ENCODE data around the gene EDARADD.

The EDARADD gene

DNA sequence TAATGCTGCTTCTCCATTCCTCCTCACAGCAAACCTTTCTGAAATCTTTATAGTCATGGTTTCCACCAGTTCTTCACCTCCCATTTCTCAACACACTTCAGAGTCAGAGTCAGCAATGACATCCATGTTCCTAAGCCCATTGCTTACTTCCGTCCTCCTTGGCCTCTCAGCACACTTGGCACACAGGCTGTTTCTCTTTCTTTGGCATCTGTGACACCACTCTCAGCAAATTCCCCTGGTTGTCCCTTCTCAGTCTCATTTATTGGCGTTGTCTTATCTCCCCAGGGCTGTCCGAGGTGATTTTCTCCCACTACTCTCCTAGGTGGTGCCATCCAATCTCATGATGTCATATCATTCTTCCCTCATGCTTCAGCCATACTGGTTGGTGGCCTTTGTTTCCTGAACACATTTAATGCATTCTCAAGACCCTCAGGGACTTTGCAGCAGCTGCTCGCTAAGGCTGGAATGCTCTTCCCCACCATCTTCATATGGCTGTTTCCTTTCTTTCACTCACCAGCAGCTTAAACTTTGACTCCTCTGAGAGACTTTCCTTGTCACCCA lies 126.4 kb downstream of the EDARADD start:
- no peak for FAIRE-seq

DNA sequence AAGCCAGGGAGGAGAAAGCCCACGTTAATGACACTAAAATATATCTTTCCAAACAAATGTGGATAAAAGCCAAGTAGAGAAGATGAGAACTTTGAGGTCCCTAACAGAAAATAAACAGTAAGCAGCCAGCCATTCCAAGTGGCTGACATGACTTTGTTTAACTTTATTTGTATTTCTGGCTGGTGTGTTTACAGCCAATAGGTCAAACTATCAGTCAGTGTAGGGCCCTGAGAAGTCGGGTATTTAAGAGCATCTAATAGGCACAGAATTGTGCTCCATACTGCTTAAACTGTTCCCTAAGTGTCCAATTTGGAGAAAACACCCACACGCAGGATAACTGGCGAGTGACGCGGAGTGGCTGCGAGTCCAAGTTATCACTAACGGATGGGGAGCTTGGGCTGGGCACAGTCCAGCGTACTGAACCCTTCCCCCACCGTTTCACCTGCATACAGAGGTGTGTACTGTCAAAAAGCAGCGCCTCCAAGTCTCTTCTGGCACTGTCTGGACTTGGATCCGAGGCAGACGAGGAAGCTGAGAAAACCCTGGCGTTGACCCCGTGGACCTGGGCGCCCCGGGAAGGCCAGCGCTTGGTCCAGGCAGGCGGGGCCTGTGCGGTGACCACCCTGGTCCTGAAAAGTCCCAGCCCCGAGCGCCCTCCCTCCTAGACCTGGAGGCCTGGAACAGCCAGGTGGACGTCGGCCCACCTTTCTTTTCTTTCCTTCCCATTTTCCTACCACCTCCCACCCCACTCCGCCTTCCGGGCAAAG lies 129.0 kb downstream of the EDARADD start:
- FAIRE-seq: no peak

DNA sequence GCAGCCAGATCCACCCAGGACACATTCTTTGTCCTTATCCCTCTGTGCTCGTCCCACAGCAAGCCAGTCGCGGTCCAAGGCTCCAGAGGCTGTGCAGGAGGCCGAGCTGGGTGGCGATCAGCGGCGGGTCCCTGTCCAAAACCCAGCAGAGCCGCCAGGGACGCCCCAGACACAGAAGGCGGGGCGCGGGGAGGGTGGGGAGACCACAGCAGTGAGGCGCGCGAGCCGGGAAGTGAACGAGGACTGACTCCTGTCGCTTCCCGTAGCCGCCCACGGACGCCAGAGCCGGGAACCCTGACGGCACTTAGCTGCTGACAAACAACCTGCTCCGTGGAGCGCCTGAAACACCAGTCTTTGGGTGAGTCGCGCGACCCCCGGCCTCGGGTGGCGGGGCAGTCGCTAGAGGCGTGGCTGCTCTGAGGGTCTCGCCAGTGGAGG lies 129.6 kb downstream of the EDARADD start, which contains the start of gene LGALS8:
Gene LGALS8, plus strand, starts transcription at position 279 of the 438 bp plus-strand sequence. CDS start 2,089 bp downstream, outside the sequence.
- FAIRE-seq: no peak

DNA sequence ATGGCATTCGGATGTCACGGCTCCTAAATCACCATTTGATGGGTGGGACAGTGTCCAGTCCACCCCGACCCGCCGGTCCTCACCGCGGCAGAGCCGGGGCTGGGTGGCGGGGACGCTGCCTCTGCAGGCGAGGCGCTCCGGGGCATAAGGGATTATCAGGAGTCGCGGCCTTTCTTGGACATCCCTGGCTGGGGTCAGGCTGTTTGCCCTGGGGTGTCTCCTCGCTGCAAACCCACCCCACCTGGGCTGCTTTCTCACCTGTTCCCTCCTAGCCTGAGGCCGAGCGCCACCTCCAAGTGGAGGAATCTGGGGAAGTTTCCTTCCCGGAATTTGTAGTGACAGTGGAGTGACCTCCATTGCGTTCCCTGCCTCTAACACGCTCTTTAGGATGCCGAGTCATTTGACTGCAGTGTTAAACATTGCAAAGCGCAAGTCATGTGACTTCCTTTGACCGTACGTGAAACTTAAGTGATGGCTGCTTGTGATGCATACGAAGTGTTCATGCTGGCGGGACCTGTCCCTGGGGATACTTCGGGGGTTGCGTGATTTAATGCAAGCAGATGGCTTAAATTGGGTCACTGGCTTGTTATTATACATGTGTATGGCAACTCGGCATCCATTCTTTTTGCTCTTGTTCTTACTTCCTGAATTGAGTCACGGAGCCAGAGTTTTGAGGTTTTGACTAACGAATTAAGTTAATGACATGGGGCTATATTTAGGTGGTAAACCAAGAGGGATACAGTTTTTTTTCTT lies 130.2 kb downstream of the EDARADD start:
- no peak for FAIRE-seq

DNA sequence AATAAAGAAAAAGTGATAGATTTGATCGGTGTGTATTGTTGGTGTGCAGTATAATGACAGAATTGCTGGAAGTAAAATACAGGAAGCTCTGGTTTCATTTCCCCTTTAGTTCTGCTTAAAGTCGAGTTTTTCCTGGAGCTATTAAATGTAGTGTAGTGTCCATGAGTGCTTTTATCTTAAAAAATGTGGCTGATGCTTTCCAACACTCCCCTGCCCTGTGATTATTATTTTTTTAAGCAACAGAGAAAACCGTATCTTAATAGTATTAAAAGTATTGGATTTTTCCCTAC lies 130.8 kb downstream of the EDARADD start:
- no peak for FAIRE-seq

DNA sequence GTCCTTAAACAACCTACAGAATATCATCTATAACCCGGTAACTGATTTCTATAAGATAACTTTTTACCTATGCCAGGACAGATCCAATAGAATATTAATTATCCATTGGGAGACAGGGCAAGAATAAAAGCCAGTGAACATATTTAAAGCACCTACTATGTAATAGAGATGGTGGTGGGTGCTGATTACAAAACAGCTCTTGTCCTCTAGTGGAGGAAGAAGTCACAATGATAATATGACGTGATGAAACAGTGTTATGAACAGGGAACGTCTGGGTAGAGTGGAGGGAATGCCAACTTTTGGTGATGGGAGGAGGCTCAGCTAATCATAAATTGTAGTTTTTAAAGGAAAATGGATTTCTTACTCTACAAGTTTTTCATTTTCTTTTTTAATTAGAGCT lies 132.0 kb downstream of the EDARADD start:
- no peak for FAIRE-seq

DNA sequence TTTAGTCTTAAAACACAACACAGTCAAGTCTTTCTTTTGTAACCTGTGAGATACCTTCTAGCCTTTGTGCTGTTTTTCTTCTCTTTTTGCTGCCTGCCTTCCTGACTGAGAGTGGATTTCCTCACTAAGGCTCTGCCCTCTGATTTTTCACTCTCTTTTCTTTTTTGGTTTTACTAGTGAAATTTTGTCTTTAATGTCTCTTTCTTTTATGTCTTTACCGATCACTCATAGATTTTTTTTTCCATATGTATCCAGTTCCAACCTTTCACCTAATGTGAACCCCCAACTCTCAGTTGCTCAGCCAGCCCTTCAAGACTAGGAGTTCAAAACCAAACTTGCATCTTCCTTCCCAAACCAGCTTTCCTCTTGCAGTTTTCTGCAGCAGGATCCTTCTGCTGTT lies 136.2 kb downstream of the EDARADD start:
- FAIRE-seq: no peak

DNA sequence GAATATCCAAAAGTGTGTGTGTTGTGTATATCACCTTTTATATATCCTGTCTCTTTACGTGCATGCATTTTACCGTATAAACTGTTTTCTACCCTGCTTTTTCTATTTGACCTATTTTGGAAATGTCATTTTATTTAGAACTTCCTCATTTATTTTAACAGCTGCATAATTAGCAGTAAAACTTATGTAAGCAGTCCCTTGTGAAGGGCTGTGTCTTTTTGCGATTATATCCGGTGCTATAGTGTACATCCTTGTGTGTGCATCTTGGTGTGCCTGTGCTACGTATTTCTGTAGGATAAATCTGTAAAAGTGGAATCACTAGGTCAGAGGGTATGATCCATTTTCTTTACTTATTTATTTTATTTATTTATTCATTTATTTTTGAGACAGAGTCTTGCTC lies 136.9 kb downstream of the EDARADD start:
- FAIRE-seq: no peak

DNA sequence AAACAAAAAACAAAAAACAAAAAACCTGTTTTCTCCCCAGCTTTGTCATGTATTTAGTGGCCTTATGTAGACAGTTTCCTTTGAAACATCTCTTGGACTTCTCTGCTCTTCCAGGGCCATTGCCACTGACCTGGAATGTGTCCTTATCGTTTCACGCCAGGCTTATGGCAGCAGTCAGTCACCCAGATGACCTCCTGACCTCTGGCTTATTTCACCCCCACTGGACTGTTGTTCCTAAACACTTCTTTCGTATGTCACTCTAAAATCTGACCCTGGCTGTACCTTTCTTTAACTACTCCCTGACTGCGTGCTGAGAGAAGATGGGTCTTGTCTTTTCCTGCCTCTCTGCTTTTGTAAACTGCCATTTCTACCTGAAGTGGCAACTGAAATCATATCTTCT lies 138.8 kb downstream of the EDARADD start:
- FAIRE-seq: no peak

DNA sequence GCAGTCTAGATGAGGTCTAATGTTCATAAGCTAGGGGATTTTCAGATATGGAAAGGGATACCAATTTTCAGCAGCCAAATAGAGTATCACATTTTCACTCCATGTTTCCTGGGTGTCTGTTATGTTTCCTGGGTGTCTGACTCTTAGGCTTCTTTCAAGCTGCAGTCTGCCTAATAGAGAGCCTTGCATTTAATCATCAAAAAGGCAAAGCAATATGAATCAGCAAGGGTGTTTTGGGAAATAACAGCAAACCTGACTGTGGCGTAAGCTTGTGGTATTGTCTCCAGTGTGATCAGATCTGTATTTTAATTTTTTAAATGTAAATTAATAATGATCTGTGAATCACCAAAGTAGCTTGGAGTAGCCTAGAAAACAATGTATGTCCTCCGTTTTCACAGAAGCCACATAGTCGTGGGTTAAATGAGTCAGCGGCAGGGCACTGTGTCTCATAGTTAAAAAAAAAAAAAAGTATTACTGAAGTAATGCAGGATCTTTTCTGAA lies 140.1 kb downstream of the EDARADD start:
- no peak for FAIRE-seq
